ENCODE data around the gene MYPN.
"Not testable (repeated sequence)": the region's sequence is repeated elsewhere in the genome, so short reads cannot be mapped to it uniquely, and the experiment has no call there.

Gene MYPN, protein sequence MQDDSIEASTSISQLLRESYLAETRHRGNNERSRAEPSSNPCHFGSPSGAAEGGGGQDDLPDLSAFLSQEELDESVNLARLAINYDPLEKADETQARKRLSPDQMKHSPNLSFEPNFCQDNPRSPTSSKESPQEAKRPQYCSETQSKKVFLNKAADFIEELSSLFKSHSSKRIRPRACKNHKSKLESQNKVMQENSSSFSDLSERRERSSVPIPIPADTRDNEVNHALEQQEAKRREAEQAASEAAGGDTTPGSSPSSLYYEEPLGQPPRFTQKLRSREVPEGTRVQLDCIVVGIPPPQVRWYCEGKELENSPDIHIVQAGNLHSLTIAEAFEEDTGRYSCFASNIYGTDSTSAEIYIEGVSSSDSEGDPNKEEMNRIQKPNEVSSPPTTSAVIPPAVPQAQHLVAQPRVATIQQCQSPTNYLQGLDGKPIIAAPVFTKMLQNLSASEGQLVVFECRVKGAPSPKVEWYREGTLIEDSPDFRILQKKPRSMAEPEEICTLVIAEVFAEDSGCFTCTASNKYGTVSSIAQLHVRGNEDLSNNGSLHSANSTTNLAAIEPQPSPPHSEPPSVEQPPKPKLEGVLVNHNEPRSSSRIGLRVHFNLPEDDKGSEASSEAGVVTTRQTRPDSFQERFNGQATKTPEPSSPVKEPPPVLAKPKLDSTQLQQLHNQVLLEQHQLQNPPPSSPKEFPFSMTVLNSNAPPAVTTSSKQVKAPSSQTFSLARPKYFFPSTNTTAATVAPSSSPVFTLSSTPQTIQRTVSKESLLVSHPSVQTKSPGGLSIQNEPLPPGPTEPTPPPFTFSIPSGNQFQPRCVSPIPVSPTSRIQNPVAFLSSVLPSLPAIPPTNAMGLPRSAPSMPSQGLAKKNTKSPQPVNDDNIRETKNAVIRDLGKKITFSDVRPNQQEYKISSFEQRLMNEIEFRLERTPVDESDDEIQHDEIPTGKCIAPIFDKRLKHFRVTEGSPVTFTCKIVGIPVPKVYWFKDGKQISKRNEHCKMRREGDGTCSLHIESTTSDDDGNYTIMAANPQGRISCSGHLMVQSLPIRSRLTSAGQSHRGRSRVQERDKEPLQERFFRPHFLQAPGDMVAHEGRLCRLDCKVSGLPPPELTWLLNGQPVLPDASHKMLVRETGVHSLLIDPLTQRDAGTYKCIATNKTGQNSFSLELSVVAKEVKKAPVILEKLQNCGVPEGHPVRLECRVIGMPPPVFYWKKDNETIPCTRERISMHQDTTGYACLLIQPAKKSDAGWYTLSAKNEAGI (N-terminal part only)

DNA sequence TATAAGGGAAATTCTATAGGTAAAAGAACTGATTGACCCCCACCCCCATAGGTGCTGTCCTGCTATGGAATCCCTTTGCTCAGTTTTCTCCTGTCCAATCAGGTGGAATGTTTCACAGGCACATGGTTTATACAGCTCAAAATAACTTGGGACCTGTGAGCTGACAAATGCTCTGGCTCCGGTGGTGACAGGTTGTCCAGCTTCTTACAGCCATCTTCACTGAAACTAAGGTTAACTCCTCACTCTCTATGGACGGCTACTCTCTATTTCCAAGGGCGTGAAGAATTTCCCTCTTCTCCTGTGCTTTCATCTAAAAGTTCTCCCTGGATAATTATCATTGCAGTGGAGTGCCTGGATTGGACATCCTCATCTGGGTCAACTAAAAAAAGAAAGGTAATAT lies at the start of gene MYPN:
TSS of gene MYPN (plus strand) at position 158 of the 400 bp plus-strand sequence. CDS start 11,951 bp downstream, outside the sequence.
- no peak for DNase-seq (ENCODE audit: low read depth)

DNA sequence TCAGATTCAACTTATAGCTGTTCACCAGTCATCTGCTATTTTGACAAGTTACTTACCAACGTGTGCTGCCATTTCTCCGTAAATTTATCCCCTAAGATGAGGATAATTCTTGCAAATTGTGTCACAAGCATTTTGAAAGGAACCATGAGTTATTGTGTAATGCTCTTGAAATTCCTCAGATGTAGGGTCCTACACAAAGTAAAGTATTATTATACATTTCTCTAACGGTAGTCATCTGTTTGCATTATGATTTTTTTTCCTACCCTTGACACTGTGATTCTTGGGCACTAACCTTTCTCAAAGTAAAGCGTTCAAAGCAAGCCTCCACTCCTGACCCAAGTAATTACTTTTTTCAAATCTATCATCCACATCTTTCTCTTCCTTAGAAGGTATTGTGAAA lies 42.3 kb upstream of the MYPN start:
- no peak for DNase-seq (ENCODE audit: low read depth)

DNA sequence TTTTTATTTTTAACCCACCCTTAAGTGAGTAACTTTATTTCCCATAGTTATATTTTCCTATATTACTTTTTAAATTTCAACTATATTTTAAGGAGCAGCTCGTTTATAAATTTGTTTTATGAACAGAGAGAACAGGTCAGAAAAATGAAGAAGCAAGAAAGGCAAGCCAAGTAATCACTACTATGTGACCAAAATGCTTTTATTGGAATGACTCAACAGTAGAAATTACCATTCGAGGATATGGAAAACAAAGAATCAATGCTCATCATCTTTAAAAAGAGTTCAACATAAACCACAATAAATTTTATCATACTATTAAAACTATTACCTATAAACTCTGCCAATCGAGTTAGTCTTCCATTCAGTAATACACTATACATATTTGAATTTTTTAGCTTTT lies 41.8 kb upstream of the MYPN start:
- DNase-seq (ENCODE audit: low read depth), result no peak

DNA sequence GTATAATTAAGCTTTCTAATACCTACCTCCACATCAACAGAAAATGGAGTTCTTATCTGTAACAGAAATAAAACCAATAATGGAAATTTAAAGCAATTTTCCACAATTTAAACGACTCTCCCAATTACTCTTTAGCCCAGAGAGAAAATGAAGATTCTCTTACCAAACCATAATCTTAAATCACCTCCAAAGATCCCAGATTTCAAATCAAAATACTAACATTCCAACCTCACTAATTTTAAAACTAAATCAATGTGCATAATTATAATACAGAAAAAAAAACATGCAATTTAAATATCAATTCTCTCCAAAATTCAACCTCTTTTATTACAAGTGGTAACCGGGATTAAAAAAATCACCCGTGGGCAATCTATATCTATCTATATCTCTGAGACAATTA lies 35.7 kb upstream of the MYPN start:
- no peak for DNase-seq (ENCODE audit: low read depth)

DNA sequence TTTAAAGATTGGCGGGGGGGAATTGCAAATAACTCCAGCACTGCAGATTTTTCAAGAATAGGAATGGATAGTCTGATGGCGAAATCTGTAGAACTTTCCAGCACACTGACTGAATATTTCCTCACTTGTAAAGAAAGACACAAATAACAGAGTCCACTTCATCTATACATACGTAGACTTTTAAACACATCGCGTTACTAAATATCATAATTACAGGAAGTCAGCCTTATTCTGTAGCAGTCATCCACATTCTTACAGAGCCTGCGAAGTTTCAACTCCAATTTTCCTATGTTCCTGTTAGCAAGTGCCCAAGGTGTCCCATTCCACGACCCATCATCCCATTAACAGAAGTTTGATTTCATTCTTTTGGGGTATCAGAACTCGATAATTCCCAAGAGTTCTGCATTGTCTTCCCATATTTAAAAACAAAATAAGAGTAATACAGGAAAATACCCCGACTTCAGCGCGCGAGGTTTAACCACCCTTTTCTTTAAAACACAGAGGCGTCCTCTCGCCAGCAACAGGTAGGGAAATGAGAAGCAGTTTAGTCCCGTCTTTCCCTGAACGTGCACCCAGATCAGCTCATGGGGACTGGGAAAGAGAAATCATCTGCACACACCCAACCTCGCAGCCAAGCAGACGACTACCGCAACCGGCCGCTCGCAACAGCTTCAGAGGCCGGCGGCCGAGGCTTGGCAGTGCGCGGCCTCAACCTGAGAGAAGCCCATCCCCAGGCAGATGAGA lies 35.1 kb upstream of the MYPN start:
- DNase-seq (ENCODE audit: low read depth), result no peak

DNA sequence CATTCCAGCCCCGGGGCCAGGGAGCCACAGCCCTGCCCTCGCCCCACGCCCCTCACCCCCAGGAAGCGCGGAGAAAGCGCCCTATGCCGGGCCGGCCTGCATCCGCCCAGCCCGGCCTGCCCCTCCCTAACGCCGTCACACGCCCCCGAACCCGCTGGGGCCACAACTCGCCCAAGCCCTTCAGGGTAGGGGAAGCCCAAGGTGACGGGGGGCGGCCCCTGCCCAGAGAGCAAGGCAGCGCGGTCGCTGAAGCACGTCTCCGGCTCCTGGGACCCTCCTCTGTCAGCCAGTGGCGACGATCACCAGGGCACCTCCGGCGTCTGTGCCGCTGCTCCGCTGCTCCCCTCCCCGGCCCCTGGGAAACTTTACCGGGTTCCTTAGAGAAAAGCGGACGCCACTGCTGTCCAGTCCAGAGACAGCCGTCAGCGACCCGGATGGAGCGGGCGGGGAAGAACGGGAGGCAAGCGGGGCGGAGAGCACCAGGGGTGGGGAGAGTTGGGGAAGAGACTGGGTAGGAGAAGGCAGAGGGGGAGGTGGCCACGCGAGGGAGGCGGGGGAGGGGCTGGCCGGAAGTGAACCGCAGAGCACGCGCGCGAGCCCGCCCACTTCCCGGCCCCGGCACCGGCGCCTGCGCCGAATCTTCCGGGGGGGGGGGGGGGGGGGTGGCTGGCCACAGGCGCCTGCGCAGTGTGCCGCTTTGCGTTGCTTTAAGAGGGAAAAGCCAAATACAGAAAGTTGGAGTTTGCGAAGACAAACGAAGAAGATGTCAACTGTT lies 34.3 kb upstream of the MYPN start, which contains the start of gene HERC4:
TSS of gene HERC4 (minus strand) at position 509 of the 775 bp plus-strand sequence. CDS start 2,175 bp downstream, outside the sequence.
- peak; percentile 86 for DNase-seq (ENCODE audit: low read depth)

DNA sequence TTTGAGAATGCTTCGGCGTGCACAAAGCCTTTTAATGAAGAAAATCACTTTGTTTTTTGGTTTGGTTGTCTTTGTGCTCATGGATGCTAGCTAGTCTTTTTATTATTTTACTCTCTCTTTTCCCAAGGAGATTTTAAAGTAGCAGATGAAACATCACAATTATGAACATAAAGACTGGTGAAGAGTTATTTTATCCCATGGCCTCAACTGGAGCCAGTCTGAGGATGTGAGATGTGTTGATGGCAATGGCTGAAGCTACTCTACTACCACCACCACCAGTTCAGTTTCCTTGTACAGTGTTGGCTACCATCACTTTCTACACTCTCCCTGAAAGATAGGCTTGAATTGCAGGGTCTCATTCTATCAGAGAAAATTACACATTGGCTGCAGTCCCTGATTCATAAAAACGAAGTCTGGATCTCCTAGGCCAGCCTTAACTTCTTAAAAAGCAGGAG lies 33.7 kb upstream of the MYPN start:
- no peak for DNase-seq (ENCODE audit: low read depth)

DNA sequence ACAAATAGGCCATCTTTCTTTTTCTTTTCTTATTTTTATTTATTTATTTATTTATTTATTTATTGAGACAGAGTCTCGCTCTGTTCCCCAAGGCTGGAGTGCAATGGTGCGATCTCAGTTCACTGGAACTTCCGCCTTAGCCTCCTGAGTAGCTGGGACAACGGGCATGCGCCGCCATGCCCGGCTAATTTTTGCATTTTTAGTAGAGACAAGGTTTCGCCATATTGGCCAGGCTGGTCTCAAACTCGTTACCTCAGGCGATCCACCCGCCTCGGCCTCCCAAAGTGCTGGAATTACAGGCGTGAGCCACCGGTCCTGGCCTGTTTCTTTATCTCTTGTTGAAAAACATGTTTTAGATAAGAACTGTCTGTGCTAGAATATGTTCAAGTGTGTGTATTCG lies 33.2 kb upstream of the MYPN start:
- DNase-seq (ENCODE audit: low read depth), result not testable (repeated sequence)

DNA sequence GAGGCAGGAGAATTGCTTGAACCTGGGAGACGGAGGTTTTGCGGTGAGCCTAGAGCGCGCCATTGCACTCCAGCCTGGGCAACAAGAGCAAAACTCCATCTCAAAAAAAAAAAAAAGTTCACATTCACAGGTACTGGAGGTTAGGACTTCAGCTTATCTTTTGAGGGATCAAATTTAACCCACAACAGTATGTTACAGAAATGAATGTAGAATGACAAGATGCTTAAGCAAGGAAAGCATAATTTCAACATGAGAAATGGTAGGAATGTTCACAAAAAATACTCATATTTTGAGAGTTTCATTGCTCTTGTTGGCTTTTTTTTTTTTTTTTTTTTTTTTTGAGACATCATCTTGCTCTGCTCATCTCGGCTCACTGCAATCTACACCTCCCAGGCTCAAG lies 32.3 kb upstream of the MYPN start:
- DNase-seq (ENCODE audit: low read depth), result no peak

DNA sequence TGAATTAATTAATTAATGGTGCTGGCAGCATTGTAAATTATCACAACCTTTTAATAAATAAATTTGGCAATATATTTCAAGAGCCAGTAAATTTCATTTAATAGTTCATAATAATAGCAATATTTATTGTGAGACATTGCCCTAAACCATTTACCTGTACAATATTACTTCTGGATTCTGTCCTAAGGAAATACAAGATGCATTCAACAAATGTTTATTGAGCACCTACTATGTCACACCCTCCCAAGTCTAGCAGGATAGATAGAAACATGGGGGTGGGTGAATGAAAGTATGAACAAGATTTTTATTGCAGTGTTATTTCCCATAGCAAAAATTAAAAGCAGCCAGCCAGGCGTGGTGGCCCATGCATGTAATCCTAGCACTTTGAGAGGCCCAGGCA lies 29.9 kb upstream of the MYPN start:
- no peak for DNase-seq (ENCODE audit: low read depth)

DNA sequence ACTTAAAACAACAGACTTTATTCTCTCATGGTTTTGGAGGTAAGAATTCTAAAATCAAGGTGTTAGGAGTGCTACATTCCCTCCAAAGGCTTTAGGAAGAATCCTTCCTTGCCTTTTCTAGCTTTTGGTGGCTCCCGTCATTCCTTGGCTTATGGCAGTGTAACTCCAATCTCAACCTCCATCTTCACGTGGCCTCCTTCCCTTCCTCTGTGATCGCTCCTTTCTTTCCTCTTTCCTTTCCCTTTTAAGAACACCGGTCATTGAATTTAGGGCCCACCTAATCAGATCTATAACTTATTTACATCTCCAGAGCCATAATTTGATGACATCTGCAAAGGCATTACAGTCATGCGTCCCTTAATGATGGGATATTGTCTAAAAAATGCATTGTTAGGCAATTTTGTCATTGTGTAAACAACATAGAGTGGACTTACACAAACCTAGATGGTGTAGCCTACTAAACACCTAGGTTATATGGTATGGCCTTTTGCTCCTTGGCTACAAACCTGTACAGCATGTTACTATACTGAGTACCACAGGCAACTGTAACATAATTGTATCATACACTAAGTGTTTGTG lies 28.3 kb upstream of the MYPN start:
- DNase-seq (ENCODE audit: low read depth), result no peak

DNA sequence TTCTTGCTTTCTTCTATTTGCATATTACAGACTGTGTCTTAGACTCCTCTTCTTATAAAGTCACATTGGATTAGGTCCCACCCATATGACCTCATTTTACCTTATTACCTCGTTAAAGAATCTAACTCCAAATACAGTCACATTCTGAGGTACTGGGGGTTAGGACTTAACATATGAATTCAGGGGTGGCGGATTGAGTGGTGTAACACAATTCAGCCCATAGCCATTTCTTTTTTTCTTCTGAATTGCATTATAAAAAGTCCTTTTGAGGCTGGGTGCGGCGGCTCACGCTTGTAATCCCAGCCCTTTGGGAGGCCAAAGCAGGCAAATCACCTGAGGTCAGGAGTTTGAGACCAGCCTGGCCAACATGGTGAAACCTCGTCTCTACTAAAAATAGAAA lies 27.4 kb upstream of the MYPN start:
- DNase-seq (ENCODE audit: low read depth), result no peak

DNA sequence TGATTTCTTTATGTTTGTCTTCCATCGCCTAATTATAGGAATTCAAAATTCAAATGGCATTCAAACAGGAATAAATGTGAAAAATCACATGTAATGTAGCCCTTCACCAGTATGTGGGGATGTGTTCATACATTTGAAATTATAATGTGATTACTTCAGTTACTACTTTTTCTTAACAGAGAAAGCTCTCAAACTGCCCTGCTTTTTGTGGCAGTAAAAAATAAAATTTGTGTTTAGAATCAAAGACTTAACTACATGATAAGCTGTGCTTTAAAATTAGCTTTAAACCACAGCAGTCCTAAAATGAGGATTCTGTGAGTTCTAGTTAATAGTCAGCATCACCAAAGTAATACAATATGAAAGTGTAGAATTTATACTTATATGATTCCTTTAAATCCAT lies 26.4 kb upstream of the MYPN start:
- no peak for DNase-seq (ENCODE audit: low read depth)

DNA sequence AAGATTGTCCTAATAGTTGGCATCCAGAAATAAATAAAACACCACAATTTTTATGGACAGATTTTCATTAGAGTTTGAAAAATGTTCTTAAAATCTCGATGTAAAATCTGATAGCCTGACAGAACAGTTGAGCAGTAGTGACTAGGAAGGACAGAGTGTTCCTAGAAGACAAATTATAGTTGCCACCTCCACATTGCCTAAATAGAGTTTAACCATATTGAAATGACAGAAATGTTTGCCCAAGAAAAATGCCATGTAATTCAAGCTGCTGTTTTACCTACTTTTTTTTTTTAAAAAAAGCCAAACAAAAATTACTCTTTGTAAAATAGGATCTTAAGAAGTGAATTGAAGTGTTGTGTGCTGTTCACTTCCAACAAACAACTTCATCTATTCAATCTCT lies 25.3 kb upstream of the MYPN start:
- no peak for DNase-seq (ENCODE audit: low read depth)

DNA sequence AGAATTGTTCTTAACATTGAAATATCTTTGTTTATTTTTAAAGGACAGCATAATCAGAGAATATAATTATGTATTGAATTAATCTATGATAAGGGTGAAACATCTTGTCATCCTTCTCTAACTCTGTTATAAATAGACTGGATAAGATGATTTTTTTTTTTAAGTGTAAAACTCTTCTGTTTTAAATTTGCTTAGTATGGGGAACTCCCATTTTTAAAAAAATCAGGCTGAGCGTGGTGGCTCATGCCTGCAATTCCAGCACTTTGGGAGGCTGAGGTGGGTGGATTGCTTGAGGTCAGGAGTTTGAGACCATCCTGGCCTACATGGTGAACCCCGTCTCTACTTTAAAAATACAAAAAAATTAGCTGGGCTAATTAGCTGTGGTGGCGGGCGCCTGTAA lies 24.8 kb upstream of the MYPN start:
- DNase-seq (ENCODE audit: low read depth), result no peak

DNA sequence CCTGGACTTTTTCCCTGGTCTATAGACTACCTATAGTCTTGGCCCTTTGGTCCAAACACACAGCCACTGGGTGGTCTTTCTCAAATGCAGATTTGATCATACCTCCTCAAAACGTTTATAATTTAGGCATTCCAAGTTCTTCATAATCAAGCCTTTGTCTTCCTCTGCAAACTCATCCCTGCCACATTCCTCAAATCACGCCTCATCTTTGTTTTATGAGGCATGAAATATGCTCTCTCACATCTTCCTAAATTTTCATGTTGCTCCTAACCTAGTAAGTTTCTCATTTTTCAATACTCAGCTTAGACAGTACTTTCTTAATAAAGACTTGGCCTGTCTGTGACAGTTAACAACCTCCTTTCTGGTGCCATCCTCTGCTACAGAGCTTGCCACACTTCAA lies 23.3 kb upstream of the MYPN start:
- no peak for DNase-seq (ENCODE audit: low read depth)

DNA sequence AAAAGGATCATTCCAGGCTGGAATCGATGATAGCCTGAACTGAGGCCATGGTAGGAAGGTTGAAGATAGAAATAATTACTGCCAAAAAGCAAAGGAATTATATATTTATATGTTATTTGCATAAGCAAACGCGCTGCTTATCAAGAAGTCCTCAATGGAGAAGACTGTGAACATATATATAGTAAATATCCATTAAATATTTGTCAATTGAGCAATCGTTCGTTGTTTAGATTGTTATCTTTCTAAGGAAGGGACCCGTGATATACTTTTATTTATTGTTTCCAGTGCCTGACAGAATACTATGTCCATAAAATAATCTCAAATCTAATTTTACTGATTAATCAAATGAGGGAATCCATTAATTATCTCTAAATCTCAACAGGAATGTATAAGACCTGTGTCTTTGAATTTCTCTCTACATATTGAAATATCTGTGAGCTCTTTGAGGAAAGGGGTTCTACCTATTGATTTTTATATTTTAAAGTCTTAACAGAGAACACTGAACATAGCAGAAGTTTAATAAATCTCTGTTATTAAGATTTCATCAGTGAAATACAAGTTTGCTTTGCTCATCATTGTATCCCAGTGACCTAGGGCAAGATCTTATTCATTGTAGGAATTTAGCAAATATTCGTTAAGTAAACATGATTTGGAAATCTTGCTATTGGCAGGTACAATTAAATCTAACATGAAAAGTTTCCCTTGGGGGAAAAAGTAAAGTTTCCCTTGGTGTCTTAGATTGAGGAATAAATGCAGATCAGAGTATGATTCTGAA lies 22.2 kb upstream of the MYPN start:
- no peak for DNase-seq (ENCODE audit: low read depth)

DNA sequence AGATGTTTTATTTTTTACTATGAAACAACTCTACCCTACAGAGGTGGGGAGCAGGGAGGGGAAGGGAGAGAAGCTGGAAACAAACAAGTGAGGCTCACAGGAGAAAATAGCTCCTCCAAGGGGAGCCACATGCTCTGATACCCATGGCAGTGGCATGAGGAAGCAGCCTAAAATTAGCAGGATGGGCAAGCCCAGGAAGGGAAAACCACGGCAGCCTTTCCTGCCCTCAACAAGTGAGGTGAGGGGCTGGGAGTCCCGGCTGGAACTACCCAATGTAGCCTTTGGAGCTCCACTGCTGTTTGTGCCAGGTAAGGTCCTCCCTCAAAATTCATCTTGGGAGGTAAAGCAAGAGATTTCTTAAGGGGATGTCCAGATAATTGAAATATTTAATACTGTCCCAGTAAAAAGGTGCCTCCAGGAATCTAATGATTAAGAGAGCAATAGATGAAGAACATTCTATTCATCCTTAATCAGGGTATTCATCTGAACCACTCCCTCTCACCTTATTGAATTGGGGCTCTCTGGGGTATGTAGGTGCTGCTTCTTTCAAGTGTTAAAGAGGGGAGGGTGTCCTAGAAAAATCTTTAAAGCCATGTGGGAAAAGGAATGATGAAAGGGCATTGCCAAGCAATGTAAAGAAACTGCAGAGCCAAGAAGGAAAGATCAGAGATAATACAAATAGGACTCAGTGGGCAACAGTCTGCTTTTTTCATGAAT lies 21.4 kb upstream of the MYPN start:
- no peak for DNase-seq (ENCODE audit: low read depth)

DNA sequence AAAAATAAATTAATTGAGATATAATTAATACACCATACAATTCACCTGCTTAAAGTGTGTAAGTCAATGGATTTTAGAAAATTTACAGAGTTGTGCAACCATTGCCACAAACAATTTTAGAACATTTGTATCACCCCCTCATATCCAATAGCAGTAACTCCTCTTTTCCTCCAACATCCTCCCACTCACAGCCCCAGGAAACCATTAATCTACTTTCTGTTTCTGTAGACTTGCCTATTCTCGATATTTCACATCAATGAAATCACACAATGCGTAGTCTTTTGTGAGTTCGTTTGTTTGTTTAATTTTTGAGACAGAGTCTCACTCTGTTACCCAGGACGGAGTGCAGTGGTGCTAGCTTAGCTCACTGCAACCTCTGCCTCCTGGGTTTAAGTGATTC lies 20.5 kb upstream of the MYPN start:
- DNase-seq (ENCODE audit: low read depth), result no peak

All from activated T-helper 1 cell treated with Interleukin-2 at 50 U/mL for 16 hours (primary cell).